Stimulated activated CD4-positive, alpha-beta T cell treated with anti-CD3 and anti-CD28 coated beads, Interleukin-1b, Interleukin-23, amount 100 ng/mL, for 4 hours (primary cell): ENCODE results near the gene RND2.

Experiments used
- DNase-seq, 2 donors: peaks; one replicate each; pipeline ENCODE4 v3.0.0-alpha.2; 2020; ENCODE audit warnings: low read depth in 2 of 2

RND2 gene

GRCh38 chr17:43079641-43080302 lies 54.7 kb downstream of the RND2 start:
- DNase-seq, result no peak
